ENCODE measurements around the gene SEPTIN12.
"Not testable (repeated sequence)": the region's sequence is repeated elsewhere in the genome, so short reads cannot be mapped to it uniquely, and the experiment has no call there.

Gene SEPTIN12

GRCh38 chr16:4802659-4803287, 14.6 kb upstream of the SEPTIN12 start:
- peak; percentile 85 for DNase-seq

- peak; percentile 73 for DNase-seq
These were observed 14.0 kb upstream of the SEPTIN12 start, which contains the start of gene ROGDI for GRCh38 chr16:4801962-4802658. Gene ROGDI (minus strand): TSS chr16:4802633. CDS start chr16:4802571, 62 bp downstream.

DNA sequence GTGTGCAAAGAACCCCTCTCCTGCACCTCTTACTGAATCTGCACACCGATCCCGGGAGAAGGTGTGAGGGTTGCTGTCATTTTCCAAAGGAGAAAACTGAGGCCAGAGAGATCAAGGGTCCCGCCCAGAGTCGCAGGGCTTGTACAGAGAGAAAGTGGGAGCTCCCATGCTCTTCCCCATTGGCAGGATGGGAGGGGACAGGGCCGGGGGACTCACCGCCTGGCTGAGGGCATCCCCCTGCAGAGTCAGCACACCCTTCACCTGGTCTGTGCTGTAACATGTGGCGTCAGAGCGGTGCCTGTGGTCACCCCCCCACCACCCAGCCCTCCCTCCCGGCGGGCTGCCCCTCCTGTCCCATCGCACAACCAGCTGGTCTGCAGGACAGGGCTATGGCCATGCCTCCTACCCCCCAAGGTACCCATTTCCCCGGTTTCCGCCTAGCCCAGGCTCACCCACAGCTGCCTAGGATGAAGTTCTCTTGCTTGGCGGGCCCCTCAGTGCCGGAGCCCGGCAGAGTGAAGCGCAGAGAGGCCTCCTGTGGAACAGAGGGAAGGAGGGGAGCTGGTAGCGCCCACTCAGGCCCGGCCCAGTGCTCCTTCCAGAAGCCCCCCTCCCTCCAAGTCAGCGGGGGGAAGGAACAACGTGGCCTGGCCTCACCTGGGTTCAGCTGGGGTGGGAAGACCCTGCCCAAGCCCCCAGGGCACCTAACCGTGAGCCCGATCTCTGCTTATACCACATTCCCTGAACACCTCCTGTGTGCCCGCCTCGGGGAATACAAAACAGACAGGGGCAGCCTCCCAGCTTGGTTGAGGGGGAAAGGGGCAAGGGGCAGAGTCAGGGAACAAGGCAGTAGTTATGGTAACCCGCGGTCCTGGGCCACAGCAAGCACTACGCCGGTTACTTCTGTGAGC, 13.2 kb upstream of the SEPTIN12 start:
- no peak for DNase-seq

DNA sequence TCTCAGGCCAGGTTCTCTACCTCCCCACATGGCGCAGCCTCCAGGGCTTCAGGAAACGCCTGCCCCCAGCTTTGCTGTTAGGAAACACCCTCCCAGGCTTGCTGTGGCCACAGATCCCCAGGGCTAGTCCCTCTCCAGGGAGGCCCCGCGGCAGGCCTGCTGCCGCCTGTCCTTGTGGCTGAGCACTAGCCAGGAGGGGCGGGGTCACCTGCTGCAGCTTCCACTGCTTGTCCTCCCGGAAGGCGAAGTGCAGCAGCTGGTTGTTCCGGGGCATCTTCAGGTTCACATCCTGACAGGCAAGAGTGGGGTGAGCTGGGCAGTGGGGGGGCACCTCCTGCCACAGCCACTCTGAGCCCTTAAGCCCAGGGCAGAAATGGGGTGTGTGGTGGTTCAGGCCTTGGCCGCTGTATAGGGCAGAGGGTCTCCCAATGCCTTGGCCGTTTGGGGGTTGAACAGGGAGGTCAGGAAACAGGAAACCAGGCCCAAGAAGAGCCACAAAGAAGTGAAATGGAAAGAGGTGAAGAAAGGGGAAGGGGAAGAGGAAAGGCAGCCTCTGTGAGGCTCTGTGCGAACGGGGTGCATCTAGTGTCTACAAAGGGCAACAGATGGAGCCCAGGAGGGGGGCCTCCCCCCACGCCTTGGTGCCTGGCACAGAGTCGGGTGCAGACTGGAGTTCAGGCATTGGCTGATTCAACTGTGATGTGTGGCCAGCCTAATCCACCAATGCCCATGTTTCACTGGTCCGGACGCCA, 12.3 kb upstream of the SEPTIN12 start:
- DNase-seq, result no peak

GRCh38 chr16:4799171-4799855, 11.2 kb upstream of the SEPTIN12 start:
- no peak for DNase-seq

GRCh38 chr16:4798456-4798855, 10.3 kb upstream of the SEPTIN12 start:
- no peak for DNase-seq

- no peak for DNase-seq
These were observed 9.7 kb upstream of the SEPTIN12 start for GRCh38 chr16:4797805-4798252.

- DNase-seq, result no peak
These were observed 9.0 kb upstream of the SEPTIN12 start for GRCh38 chr16:4796982-4797804.

DNA sequence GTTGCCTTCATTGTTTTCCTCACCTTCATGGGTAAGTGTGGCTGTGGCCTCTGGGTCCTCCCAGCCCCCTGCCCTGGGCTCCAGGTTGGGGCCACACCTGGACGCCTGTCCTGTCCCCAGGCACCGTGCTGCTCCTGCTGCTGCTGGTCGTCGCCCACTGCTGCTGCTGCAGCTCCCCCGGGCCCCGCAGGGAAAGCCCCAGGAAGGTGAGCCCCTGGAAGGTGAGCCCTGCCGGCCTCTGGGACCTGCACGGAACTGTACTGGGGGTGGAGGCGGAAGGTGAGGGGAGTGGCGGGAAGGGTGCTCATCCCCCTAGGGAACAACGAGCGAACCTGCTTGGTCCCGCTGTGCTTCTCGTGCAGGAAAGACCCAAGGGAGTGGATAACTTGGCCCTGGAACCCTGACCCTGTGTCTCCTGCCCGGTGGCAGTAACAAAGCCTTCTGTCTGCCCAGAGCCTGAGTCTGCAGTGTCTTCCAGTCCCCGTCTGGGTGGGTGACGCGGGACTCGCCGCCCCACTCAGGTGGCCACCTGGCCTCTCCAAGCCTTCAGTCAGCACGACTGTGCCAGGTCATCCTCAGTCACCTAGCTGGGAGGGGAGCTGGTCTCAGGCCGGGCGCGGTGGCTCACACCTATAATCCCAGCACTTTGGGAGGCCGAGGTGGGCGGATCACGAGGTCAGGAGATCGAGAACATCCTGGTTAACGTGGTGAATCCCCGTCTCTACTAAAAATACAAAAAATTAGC, 7.9 kb upstream of the SEPTIN12 start:
- no peak for DNase-seq

- no peak for DNase-seq
These were observed 7.2 kb upstream of the SEPTIN12 start, which contains the start of gene SMIM22 for GRCh38 chr16:4795181-4795827. Gene SMIM22 (plus strand): TSS chr16:4795369. CDS start chr16:4795735, 366 bp downstream.

GRCh38 chr16:4792951-4793513, 4.9 kb upstream of the SEPTIN12 start:
- no peak for DNase-seq

GRCh38 chr16:4790871-4791270, 2.7 kb upstream of the SEPTIN12 start:
- no peak for DNase-seq

DNA sequence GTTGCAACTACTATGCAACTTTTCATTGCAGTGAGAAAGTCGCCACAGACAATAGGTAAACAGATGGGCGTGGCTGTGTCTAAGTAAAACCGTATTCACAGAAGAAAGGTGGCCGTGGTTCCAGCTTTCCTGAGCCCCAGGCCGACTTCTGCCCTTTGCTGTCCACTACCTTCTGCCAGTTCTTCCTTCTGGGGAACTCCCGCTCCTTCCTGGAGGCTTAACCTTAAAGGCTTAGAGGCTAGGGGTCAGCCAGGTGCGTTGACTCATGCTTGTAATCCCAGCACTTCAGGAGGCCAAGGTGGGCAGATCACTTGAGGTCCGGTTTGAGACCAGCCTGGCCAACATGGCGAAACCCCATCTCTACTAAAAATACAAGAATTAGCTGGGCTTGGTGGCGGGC, 2.1 kb upstream of the SEPTIN12 start:
- DNase-seq, result no peak

DNA sequence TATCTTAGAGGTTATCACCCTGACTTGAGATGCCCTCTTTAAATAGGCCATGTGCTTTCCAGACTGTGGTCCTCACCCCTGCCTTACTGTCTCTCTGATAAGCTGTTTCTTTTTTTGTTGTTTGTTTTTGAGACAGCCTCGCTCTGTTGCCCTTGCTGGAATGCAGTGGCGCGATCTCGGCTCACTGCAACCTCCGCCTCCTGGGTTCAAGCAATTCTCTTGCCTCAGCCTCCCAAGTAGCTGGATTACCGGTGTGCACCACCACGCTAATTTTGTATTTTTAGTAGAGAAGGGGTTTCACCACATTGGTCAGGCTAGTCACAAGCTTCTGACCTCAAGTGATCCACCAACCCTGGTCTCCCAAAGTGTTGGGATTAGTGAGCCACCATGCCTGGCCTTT, 765 bp upstream of the SEPTIN12 start:
- no peak for DNase-seq

DNA sequence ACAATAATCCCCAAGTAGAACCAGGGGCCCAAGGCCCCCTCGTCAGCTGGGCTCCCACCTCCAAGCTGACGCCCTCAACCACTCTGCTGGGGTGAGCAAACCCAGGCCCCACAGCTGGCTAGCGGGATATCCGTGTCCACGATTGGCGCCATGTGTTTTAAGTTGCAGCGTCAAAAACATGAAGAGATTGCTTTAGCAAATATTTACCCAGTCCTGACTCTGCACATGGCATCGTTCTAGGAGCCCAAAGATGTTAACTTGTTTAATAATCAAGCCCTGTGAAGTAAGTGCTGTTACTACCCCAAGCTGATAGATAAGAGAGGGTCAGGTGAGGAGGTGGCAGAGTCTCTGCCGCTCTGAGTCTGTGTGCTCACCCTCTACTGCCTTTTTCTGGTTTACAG, 344 bp upstream of the SEPTIN12 start:
- DNase-seq, result no peak

DNA sequence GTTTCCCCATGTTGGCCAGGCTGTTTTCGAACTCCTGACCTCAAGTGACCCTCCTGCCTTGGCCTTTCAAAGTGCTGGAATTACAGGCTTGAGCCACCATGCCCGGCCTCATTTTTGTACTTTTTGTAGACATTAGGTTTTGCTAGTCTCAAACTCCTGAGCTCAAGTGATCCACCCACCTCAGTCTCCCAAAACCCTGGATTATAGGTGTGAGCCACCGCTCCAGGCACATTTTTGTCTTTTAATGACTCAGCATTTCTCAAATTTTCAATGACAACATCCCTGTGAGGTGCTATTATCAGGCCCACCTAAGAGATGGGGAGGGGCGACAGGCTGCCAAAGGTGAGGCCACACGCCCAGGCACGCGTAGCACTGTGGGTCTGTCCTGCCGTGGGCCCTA, 1.1 kb downstream of the SEPTIN12 start:
- DNase-seq, result no peak

- no peak for DNase-seq
These were observed 2.2 kb downstream of the SEPTIN12 start for GRCh38 chr16:4785758-4786433.

DNA sequence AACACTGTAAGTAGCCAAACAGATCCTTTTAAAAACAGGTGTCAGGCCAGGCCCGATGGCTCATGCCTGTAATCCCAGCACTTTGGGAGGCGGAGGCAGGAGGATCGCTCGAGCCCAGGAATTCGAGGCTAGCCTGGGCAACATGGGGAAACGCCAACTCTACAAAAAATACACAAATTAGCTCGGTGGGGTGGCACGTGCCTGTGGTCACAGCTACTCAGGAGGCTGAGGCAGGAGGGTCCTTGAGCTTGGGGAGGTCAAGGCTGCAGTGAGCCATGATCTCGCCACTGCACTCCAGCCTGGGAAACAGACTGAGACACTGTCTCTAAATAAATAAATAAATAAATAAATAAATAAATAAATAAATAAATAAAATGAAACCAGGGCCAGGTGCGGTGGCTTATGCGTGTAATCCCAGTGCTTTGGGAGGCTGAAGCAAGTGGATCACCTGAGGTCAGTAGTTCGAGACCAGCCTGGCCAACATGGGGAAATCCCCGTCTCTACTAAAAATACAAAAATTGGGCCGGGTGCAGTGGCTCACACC, 3.6 kb downstream of the SEPTIN12 start:
- not testable (repeated sequence) for DNase-seq

DNA sequence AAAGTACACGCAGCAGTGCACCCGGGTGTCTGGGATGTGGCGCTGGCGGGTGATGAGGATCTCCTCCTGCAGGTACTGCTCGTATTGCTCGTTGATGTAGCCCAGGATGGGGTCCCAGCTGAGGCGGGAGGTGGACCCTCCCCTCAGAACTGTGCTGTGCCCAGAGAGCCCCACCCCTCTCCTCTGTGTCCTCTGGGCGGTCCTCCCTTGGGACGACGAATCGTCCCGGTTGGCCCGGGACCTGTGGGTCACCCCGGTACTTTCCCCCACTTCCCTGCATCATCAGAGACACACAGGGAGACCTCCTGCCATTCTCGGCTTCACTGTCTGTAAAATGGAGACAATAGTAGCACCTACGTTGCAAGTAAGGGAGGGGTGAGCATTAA, 4.2 kb downstream of the SEPTIN12 start:
- DNase-seq, result no peak

Measured in stimulated activated naive CD4-positive, alpha-beta T cell treated with Interleukin-2 at 50 U/mL for 16 hours (primary cell).